ENCODE data around the gene MAP2K1. TPM values are rescaled to one million over a fixed set of nuclear protein-coding genes. Genes with fewer than 3 reads are reported as not detected.
A peak's percentile ranks its signal among the peaks of the same experiment; 100 is the strongest.

Gene MAP2K1
- total and polyA plus RNA-seq, 9 of the 15 experiments (the other 6 are each of a cell fraction or from before 2014, with no cell fraction given), result 7.5 to 58.3 (median 30.0) TPM

GRCh38 chr15:66454143-66454542 is 67.4 kb downstream of the MAP2K1 start:
- ChIA-PET CTCF (ENCODE audit: low intra/inter-chr PET ratio) (interaction anchor here (0.6 kb wide), 1 partner anchor 110 kb away, joined by 4 read pairs; no protein-coding TSS in a partner anchor), POLR2A (interaction anchor here (1.1 to 1.2 kb wide), 2 partner anchors 19 to 35 kb away, joined by 3 read pairs; no protein-coding TSS in a partner anchor)
- no TSS peak for BruUV-seq (replicated peaks)
- H3K4me1 ChIP-seq (replicated peaks in 1 of 2; ENCODE audit: control insufficient read depth in 2 of 2, insufficient read depth in 2 of 2, low read length in 2 of 2), result no peaks in the 10 kb centered on the region
- peaks cover 18% of the 10 kb centered on the region; the same call in 1 of the 3 replicates for H3K36me3 ChIP-seq (ENCODE audit: control insufficient read depth, insufficient read depth, low read length)
- H3K9me1 ChIP-seq (ENCODE audit: control insufficient read depth, insufficient read depth, low read length), result no peaks in the 10 kb centered on the region
- in situ Hi-C loops (cut with MboI), result no loop called here
- ATAC-seq, result no peak
- intact Hi-C loops (cut with micrococcal nuclease), result no loop called here
- no peaks in the 10 kb centered on the region for H3K27me3 ChIP-seq (ENCODE audit: control insufficient read depth in 2 of 2, insufficient read depth in 2 of 2, low read length in 2 of 2)
- DNase-seq (ENCODE audit: extremely low read depth in 1 of 4, low spot score in 3 of 4), result no peak
- no peaks in the 10 kb centered on the region; the same call in 1 of the 2 replicates for H3K9me3 ChIP-seq (replicated peaks; ENCODE audit: control insufficient read depth, insufficient read depth, low read depth, low read length)
- no peak overlapping the region for H3K4me2 ChIP-seq (ENCODE audit: insufficient read depth, low read length)
- no peaks in the 10 kb centered on the region for H3K79me2 ChIP-seq (ENCODE audit: control insufficient read depth, insufficient read depth, low read length)
- FAIRE-seq, result no peak
- no peak overlapping the region for H2AFZ ChIP-seq (ENCODE audit: low read depth, low read length)
- no peaks in the 10 kb centered on the region for H4K20me1 ChIP-seq (replicated peaks; ENCODE audit: control insufficient read depth, insufficient read depth, low read length)
- no peak overlapping the region for H3K27ac ChIP-seq (ENCODE audit: extremely low read depth, low read depth, low read length)
- 48% methylated on average over 2 of the region's 2 CpGs for WGBS (ENCODE audit: insufficient coverage, low coverage, missing lambda C conversion rate)
- no peak overlapping the region for H3K9ac ChIP-seq (ENCODE audit: insufficient read depth in 1 of 2, low read depth in 2 of 2, low read length in 2 of 2)
- H3K4me3 ChIP-seq, result no peak overlapping the region
- no peak for TF ChIP-seq POLR3G (IDR thresholded peaks at IDR 0.05; ENCODE audit: extremely low read depth, insufficient read length, insufficient replicate concordance)
- TF ChIP-seq ELF2 (CRISPR knock-in tag; IDR thresholded peaks at IDR 0.05), result no peak
- no peak for TF ChIP-seq ZC3H8 (IDR thresholded peaks at IDR 0.05)
- peak; percentile 45 for TF ChIP-seq ATF3 (IDR thresholded peaks at IDR 0.05)
- no peak for TF ChIP-seq ATF3 (CRISPR knock-in tag; conservative IDR thresholded peaks at IDR 0.05)
- no peak for TF ChIP-seq BDP1 (IDR thresholded peaks at IDR 0.05; ENCODE audit: insufficient read depth, insufficient read length)
- no peak for TF ChIP-seq ZNF175 (CRISPR knock-in tag; IDR thresholded peaks at IDR 0.05; ENCODE audit: low read depth)
- no peak for TF ChIP-seq ZNF512 (tag; IDR thresholded peaks at IDR 0.05)
- TF ChIP-seq KAT7 (CRISPR knock-in tag; IDR thresholded peaks at IDR 0.05; ENCODE audit: borderline replicate concordance), result no peak
- no peak for TF ChIP-seq NR2C1 (IDR thresholded peaks at IDR 0.05)
- TF ChIP-seq NR2C1 (tag; IDR thresholded peaks at IDR 0.05), result peak; percentile 56
- TF ChIP-seq FOXJ2 (tag; IDR thresholded peaks at IDR 0.05), result no peak
- TF ChIP-seq FOSL1 (tag; conservative IDR thresholded peaks at IDR 0.05), result peak; percentile 63
